ENCODE results near the gene MEGF9. TPM values are rescaled to one million over a fixed set of nuclear protein-coding genes. Genes with fewer than 3 reads are reported as not detected.

The MEGF9 gene
- total RNA-seq, 4 donors from 2014 or later: 62.1 to 113 (median 91.8) TPM

DNA sequence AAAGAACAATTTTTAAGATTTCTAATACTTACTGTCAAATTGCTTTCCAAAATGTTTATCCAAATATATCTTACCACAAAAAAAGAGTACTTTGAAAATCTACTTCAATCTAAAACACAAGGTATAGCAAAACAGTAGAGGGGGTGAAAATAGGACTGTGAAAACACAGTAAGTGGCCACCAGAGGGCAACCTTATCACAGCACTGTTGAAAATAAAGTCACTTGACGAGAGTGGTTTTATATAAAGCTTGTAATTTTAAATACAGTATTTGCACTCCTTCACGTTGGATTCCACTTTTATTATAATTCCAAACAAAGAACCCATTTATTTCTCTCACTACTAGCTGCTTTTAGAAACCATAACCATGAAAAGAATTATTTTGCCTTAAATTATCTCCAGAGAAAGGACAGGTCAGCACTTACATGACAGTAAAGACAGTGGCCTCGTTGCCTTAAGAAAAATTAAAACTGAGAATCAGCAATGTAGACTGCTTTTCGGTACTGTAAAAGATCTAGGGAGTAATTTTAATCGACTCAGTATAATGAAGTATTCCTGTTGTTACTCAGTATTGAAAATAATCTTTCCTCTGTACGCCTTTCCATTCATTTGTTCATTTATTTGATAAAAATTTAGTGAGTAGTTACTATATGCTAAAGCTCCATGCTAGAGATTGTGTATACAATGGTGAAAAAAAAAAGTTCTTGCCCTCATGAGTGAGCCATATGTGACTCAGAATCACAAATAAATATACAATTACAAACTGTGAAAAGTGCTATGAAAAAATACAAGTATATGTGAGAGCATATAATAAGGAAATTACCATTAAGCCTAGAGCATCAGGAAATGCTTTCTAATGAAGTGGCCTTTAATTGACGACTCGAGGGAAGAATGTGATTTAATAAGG is 94.3 kb downstream of the MEGF9 start:
- 35 to 36% methylated on average over 8 of the region's 8 CpGs for WGBS, 2 donors
- peaks cover 0 to 43% (median 2%) of the 10 kb centered on the region in 4 donors for H3K4me1 ChIP-seq
- DNase-seq (ENCODE audit: low spot score in 2 of 2): peak; percentile 33 to 84
- TF ChIP-seq EP300 (IDR thresholded peaks at IDR 0.05): peak in 1 of 2 donors; percentile 21
- TF ChIP-seq, protein P1, sequence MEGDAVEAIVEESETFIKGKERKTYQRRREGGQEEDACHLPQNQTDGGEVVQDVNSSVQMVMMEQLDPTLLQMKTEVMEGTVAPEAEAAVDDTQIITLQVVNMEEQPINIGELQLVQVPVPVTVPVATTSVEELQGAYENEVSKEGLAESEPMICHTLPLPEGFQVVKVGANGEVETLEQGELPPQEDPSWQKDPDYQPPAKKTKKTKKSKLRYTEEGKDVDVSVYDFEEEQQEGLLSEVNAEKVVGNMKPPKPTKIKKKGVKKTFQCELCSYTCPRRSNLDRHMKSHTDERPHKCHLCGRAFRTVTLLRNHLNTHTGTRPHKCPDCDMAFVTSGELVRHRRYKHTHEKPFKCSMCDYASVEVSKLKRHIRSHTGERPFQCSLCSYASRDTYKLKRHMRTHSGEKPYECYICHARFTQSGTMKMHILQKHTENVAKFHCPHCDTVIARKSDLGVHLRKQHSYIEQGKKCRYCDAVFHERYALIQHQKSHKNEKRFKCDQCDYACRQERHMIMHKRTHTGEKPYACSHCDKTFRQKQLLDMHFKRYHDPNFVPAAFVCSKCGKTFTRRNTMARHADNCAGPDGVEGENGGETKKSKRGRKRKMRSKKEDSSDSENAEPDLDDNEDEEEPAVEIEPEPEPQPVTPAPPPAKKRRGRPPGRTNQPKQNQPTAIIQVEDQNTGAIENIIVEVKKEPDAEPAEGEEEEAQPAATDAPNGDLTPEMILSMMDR (IDR thresholded peaks at IDR 0.05): peak; percentile 77 to 85 (median 82)
- no peak for TF ChIP-seq POLR2A (IDR thresholded peaks at IDR 0.05)
- no peak overlapping the region for H3K4me3 ChIP-seq
- no peaks in the 10 kb centered on the region for H3K27me3 ChIP-seq
- H3K27ac ChIP-seq: peak overlapping the region in 3 of 4 donors; percentile 38 to 69 (median 52)
- no peaks in the 10 kb centered on the region for H3K9me3 ChIP-seq
- H3K36me3 ChIP-seq: peaks cover 0 to under 1% (median 0%) of the 10 kb centered on the region in 3 donors

DNA sequence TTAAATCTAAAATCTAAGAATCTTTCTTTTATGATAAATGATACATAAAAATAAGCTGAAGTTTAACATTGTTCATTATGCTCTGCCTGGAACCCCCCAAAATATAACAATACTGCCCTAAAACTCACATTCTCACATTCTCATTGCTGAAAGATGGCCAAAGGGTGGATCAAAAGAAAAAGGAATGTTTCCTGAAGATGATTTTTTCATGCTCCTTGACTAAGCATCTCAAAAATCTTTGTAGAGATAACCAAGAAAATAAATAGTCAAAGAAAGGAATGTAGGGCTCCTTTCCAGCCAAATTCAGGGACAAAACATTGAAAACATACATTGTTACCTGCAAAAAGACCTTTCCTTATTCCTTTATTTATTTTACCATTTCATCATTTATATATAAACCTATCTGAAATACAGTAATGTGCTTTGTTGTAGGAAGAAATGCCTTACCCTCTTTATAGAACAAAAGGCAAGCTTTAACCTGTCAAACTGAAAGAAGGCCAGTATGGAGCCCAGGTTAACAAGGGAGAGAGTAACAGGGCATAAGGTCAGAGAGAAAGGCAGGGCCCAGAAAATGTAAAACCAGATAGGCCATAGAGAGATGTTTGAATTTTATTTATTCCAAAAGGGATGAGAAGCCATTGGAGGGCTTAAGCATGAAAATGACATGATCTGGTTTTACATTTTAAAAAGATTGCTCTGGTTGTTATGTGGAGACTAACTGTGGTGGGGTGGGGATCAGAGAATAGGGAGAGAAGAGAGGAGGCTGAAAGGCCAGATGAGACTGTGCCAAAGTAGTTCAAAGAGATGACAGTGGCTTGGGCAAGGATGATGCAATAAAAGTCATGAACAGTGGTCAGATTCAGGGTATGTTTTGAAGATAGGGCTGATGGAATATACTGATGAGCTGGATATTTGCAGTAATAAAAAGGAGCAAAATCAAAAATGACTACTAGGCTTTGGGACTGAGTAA is 97.0 kb downstream of the MEGF9 start:
- TF ChIP-seq EP300 (IDR thresholded peaks at IDR 0.05): no peak
- TF ChIP-seq POLR2A (IDR thresholded peaks at IDR 0.05): no peak
- TF ChIP-seq, protein P1 (IDR thresholded peaks at IDR 0.05): no peak
- Histone ChIP-seq H3K4me3 (no peak overlapping the region), H3K4me1 (peaks cover 0 to 28% (median 2%) of the 10 kb centered on the region in 4 donors), H3K9me3 (no peaks in the 10 kb centered on the region), H3K27me3 (no peaks in the 10 kb centered on the region), H3K36me3 (peaks cover 0 to 4% (median 0%) of the 10 kb centered on the region in 3 donors), H3K27ac (peak overlapping the region in 2 of 4 donors; percentile 56 to 59)
- DNase-seq (ENCODE audit: low spot score in 2 of 2): no peak

DNA sequence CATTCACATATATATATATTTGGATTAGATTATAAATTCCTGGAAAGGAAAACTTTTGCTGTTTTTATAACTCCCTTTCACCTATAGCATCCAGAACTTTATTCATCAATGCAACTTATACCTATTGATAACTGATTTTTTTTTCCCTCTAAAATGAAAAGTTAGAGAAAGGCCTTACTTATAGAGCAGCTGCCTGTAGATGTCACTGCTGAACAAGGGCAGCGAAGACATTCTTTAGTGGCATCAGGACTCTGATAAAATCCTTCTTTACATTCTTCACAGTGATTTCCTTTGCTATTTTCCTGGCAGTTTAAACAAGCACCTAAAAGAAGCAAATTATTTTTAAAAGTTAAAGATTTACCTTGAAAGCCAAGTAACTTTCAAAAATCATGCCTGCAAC is 102.1 kb downstream of the MEGF9 start:
- no peak for DNase-seq (ENCODE audit: low spot score in 2 of 2)
- Histone ChIP-seq H3K4me1 (peaks cover 0 to 8% (median 2%) of the 10 kb centered on the region in 4 donors), H3K9me3 (no peaks in the 10 kb centered on the region), H3K27me3 (no peaks in the 10 kb centered on the region), H3K4me3 (no peak overlapping the region), H3K27ac (no peak overlapping the region), H3K36me3 (peaks cover 0 to 37% (median 2%) of the 10 kb centered on the region in 3 donors)
- TF ChIP-seq, protein P1 (IDR thresholded peaks at IDR 0.05): peak in 1 of 5 experiments; percentile 25
- TF ChIP-seq POLR2A (IDR thresholded peaks at IDR 0.05): no peak
- WGBS, 2 donors: 70 to 72% methylated on average over 1 of the region's 1 CpG

DNA sequence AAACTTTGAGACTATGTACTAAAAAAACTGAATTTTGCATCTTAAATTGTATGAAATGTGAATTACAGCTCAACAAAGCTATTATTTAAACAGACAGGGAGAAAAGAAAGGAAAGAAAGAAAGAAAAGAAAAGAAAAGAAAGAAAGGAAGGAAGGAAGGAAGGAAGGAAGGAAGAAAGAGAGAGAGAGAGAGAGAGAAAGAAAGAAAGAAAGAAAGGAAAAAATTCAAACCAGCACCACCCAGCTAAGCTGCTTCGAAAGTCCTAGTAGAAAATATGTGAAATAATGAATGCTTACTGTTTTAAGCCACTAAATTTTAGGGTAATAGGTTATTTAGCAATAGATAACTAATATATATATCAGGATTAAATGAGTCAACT is 102.6 kb downstream of the MEGF9 start:
- Histone ChIP-seq H3K9me3 (no peaks in the 10 kb centered on the region), H3K27me3 (no peaks in the 10 kb centered on the region), H3K4me3 (no peak overlapping the region), H3K4me1 (peaks cover 0 to 5% (median 0%) of the 10 kb centered on the region in 4 donors), H3K36me3 (peaks cover 0 to 42% (median 2%) of the 10 kb centered on the region in 3 donors), H3K27ac (no peak overlapping the region)
- WGBS, 2 donors: 76 to 84% methylated on average over 1 of the region's 1 CpG
- DNase-seq (ENCODE audit: low spot score in 2 of 2): no peak
- TF ChIP-seq EP300 (IDR thresholded peaks at IDR 0.05) (no peak), POLR2A (IDR thresholded peaks at IDR 0.05) (no peak)
- TF ChIP-seq, protein P1 (IDR thresholded peaks at IDR 0.05): no peak

Measured in tibial nerve (tissue), 4 donors.